ENCODE measurements around the gene CCDC146. TPM values are rescaled to one million over a fixed set of nuclear protein-coding genes. Genes with fewer than 3 reads are reported as not detected.

The CCDC146 gene
- total and polyA plus RNA-seq, 2 of the 13 experiments (the other 11 are each of a cell fraction or from before 2014, with no cell fraction given) = 2.4 to 4.1 TPM

GRCh38 chr7:77197141-77197540, 74.7 kb downstream of the CCDC146 start (continued):
- TF ChIP-seq ZNF816 (CRISPR knock-in tag; IDR thresholded peaks at IDR 0.05; ENCODE audit: borderline replicate concordance) = no peak
- TF ChIP-seq ZBTB21 (CRISPR knock-in tag; IDR thresholded peaks at IDR 0.05) = no peak
- no peak for TF ChIP-seq BCLAF1 (IDR thresholded peaks at IDR 0.05)
- TF ChIP-seq ZSCAN30 (CRISPR knock-in tag; IDR thresholded peaks at IDR 0.05) = no peak
- no peak for TF ChIP-seq ZNF335 (CRISPR knock-in tag; IDR thresholded peaks at IDR 0.05)
- TF ChIP-seq ZNF747 (CRISPR knock-in tag; IDR thresholded peaks at IDR 0.05; ENCODE audit: borderline replicate concordance) = no peak
- no peak for TF ChIP-seq MYPOP (CRISPR knock-in tag; IDR thresholded peaks at IDR 0.05)

GRCh38 chr7:77199013-77199966, 76.9 kb downstream of the CCDC146 start, which contains the start of gene FGL2:
TSS of gene FGL2 (minus strand) at chr7:77199819. CDS start at chr7:77199793, 26 bp downstream.
- no peak within 1 kb of the TSS for H3K9ac ChIP-seq (ENCODE audit: insufficient read depth, low read depth, low read length)
- no TSS peak for BruUV-seq (replicated peaks)
- WGBS (ENCODE audit: low lambda C conversion rate) = 81% methylated on average over 15 of the region's 15 CpGs
- CTCF ChIA-PET (ENCODE audit: low intra/inter-chr PET ratio, low total read pairs) = no interaction called here
- H3K27ac ChIP-seq (ENCODE audit: extremely low read length, insufficient read depth, low read length) = no peak within 1 kb of the TSS
- H3K36me3 ChIP-seq (replicated peaks in 1 of 2; ENCODE audit: control insufficient read depth in 1 of 2, insufficient read depth in 2 of 2, low read length in 2 of 2) = no peaks in the 10 kb centered on the region
- in situ Hi-C loops (cut with HindIII; ENCODE audit: extremely low pct_ligation_motif_present, low pct_unique_long_range_greater_than_20kb) (no loop called here), intact Hi-C loops (cut with micrococcal nuclease; ENCODE audit: unreplicated experiment) (no loop called here)
- POLR2A ChIA-PET = no interaction called here
- no peak for DNase-seq (ENCODE audit: low spot score)
- H3K4me1 ChIP-seq (ENCODE audit: insufficient read depth, low read length) = peaks cover 13% of the 10 kb centered on the region
- ATAC-seq = no peak
- H3K79me2 ChIP-seq (ENCODE audit: insufficient read depth, low read length) = no peaks in the 10 kb centered on the region
- no peaks in the 10 kb centered on the region for H3K27me3 ChIP-seq (ENCODE audit: control insufficient read depth in 1 of 2, insufficient read depth in 2 of 2, low read length in 2 of 2)
- no peaks in the 10 kb centered on the region for H4K20me1 ChIP-seq (ENCODE audit: insufficient read depth, low read length)
- H3K4me3 ChIP-seq (replicated peaks in 1 of 3; ENCODE audit: insufficient read depth in 1 of 3, low read depth in 2 of 3, low read length in 3 of 3) = no peak within 1 kb of the TSS
- H2AFZ ChIP-seq (ENCODE audit: low read length) = no peak within 1 kb of the TSS
- no peaks in the 10 kb centered on the region for H3K9me3 ChIP-seq (ENCODE audit: low read length)
- no peak for FAIRE-seq
- no peak within 1 kb of the TSS for H3K4me2 ChIP-seq (ENCODE audit: low read depth, low read length)
- TF ChIP-seq PITX1 (CRISPR knock-in tag; IDR thresholded peaks at IDR 0.05) (no peak), ZNF430 (CRISPR knock-in tag; IDR thresholded peaks at IDR 0.05) (no peak), ETS1 (CRISPR knock-in tag; IDR thresholded peaks at IDR 0.05) (no peak), KDM5B (CRISPR knock-in tag; IDR thresholded peaks at IDR 0.05; ENCODE audit: borderline replicate concordance) (no peak), ZNF550 (CRISPR knock-in tag; IDR thresholded peaks at IDR 0.05; ENCODE audit: borderline replicate concordance) (no peak), ZNF160 (CRISPR knock-in tag; IDR thresholded peaks at IDR 0.05) (no peak), USF2 (IDR thresholded peaks at IDR 0.05; ENCODE audit: low read depth, low read length) (no peak), USF2 (CRISPR knock-in tag; IDR thresholded peaks at IDR 0.05; ENCODE audit: borderline replicate concordance) (no peak)
